IPS-18a (cell line): ENCODE results near the gene RAPGEF5.
"Not testable (repeated sequence)": the region's sequence is repeated elsewhere in the genome, so short reads cannot be mapped to it uniquely, and the experiment has no call there.

ENCODE experiments used
- H3K27ac ChIP-seq: one replicate; pipeline ENCODE4 v1.5.1; 2013; ENCODE audit warnings: low read length
- H3K27me3 ChIP-seq: one replicate; pipeline ENCODE4 v1.6.1; 2013; ENCODE audit warnings: mild to moderate bottlenecking, low read length; ENCODE audit not compliant: control insufficient read depth, insufficient read depth
- H3K36me3 ChIP-seq: one replicate; pipeline ENCODE4 v1.6.1; 2013; ENCODE audit warnings: low read depth, low read length; ENCODE audit not compliant: control insufficient read depth
- H3K4me1 ChIP-seq: one replicate; pipeline ENCODE4 v1.6.1; 2013; ENCODE audit warnings: low read depth, low read length; ENCODE audit not compliant: control insufficient read depth
- H3K4me3 ChIP-seq: one replicate; pipeline ENCODE4 v1.5.1; 2013; ENCODE audit warnings: low read length
- H3K9ac ChIP-seq: one replicate; pipeline ENCODE4 v1.6.1; 2013; ENCODE audit warnings: mild to moderate bottlenecking, low read length, moderate library complexity
- H3K9me3 ChIP-seq: one replicate; pipeline ENCODE4 v1.6.1; 2013; ENCODE audit warnings: low read depth, low read length; ENCODE audit not compliant: control insufficient read depth

RAPGEF5 gene

GRCh38 chr7:22082886-22083703, 273.9 kb downstream of the RAPGEF5 start:
- H3K36me3 ChIP-seq: no peaks in the 10 kb centered on the region
- H3K9ac ChIP-seq: no peak overlapping the region
- peak overlapping the region; percentile 64 for H3K4me3 ChIP-seq
- H3K27ac ChIP-seq: no peak overlapping the region
- H3K27me3 ChIP-seq: peaks cover 15% of the 10 kb centered on the region
- peaks cover 10% of the 10 kb centered on the region for H3K4me1 ChIP-seq
- no peaks in the 10 kb centered on the region for H3K9me3 ChIP-seq

GRCh38 chr7:22082553-22082885, 274.4 kb downstream of the RAPGEF5 start:
- H3K27ac ChIP-seq: no peak overlapping the region
- H3K4me1 ChIP-seq: peaks cover 10% of the 10 kb centered on the region
- H3K27me3 ChIP-seq: peaks cover 15% of the 10 kb centered on the region
- no peaks in the 10 kb centered on the region for H3K9me3 ChIP-seq
- H3K36me3 ChIP-seq: no peaks in the 10 kb centered on the region
- H3K9ac ChIP-seq: no peak overlapping the region
- H3K4me3 ChIP-seq: peak overlapping the region; percentile 64

- H3K9ac ChIP-seq, H3K27ac ChIP-seq, H3K9me3 ChIP-seq, H3K36me3 ChIP-seq, H3K4me3 ChIP-seq: not testable (repeated sequence)
- H3K27me3 ChIP-seq: peaks cover 15% of the 10 kb centered on the region
- peaks cover 10% of the 10 kb centered on the region for H3K4me1 ChIP-seq
These were observed 276.7 kb downstream of the RAPGEF5 start for GRCh38 chr7:22080219-22080618.

GRCh38 chr7:22078872-22079271, 278.1 kb downstream of the RAPGEF5 start:
- H3K4me3 ChIP-seq, H3K9me3 ChIP-seq, H3K27ac ChIP-seq, H3K4me1 ChIP-seq, H3K36me3 ChIP-seq, H3K9ac ChIP-seq, H3K27me3 ChIP-seq: not testable (repeated sequence)

- H3K27me3 ChIP-seq: no peaks in the 10 kb centered on the region
- H3K9ac ChIP-seq: no peak overlapping the region
- H3K27ac ChIP-seq: no peak overlapping the region
- H3K9me3 ChIP-seq: no peaks in the 10 kb centered on the region
- H3K4me1 ChIP-seq: no peaks in the 10 kb centered on the region
- H3K36me3 ChIP-seq: no peaks in the 10 kb centered on the region
- H3K4me3 ChIP-seq: no peak overlapping the region
These were observed 281.4 kb downstream of the RAPGEF5 start for GRCh38 chr7:22075561-22075960.

- no peaks in the 10 kb centered on the region for H3K27me3 ChIP-seq
- H3K9ac ChIP-seq: no peak overlapping the region
- H3K36me3 ChIP-seq: no peaks in the 10 kb centered on the region
- no peak overlapping the region for H3K27ac ChIP-seq
- no peaks in the 10 kb centered on the region for H3K4me1 ChIP-seq
- H3K9me3 ChIP-seq: no peaks in the 10 kb centered on the region
- H3K4me3 ChIP-seq: no peak overlapping the region
These were observed 282.1 kb downstream of the RAPGEF5 start for GRCh38 chr7:22074897-22075296.
